Measurements from ENCODE around the gene RAG1.
A peak's percentile ranks its signal among the peaks of the same experiment; 100 is the strongest.

RAG1 gene

DNA sequence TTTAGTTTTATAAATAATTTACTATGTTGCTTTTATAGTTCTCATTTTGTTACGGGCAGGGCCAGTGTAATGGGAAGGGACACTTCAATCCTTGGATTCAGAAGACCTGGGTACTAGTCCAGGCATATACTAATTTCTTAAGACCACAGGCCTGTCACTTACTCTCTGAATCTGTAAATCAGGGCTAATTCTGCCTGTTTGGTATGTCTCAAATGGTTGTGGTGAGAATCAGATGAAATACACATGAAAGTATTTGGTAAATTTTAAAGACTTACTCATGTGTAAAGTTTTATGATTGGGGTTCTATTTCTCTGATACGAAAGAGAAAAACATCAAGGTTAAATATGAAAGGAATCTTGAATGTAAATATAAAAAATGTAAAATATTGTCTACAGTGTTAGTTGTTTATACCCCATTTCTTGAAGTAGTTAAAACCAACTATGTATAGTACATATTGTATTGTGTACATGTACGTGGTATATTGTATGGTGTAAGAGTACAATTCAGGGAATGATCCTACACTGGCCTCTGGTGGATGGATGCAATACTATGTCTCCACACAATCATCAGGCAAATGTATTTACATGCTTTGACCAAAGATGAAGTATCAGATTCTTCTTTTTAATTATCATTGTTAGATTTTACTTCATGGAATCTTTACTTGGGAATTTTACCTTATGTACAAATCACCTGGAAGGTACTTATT lies 54.8 kb downstream of the RAG1 start:
- no peak for TF ChIP-seq Cebpa-rat (IDR thresholded peaks at IDR 0.05)
- Histone ChIP-seq H3K4me1 (peaks cover 29 to 80% (median 60%) of the 10 kb centered on the region in 10 experiments), H3K9ac (peak overlapping the region in 6 of 11 experiments; percentile 28 to 75 (median 54); a peak in 8 of 22 replicates), H3K4me3 (peak overlapping the region in 2 of 10 experiments; percentile 38 to 41; a peak in 2 of 20 replicates), H3K9me3 (replicated peaks in 1 of 11) (no peaks in the 10 kb centered on the region), H3K36me3 (no peaks in the 10 kb centered on the region), H4K20me1 (no peaks in the 10 kb centered on the region), H3K4me2 (peak overlapping the region in 10 of 11 experiments; percentile 31 to 89 (median 58); a peak in 19 of 22 replicates), H3K27me3 (no peaks in the 10 kb centered on the region), H3K27ac (peak overlapping the region in 6 of 11 experiments; percentile 55 to 90 (median 67); a peak in 12 of 22 replicates)

GRCh38 chr11:36623494-36623893 lies 55.7 kb downstream of the RAG1 start:
- Histone ChIP-seq H3K9me3 (replicated peaks in 1 of 11) (no peaks in the 10 kb centered on the region), H4K20me1 (no peaks in the 10 kb centered on the region), H3K4me2 (peak overlapping the region in 7 of 11 experiments; percentile 12 to 81 (median 39); a peak in 10 of 22 replicates), H3K9ac (peak overlapping the region in 1 of 11 experiments; percentile 45; a peak in 3 of 22 replicates), H3K27me3 (no peaks in the 10 kb centered on the region), H3K4me1 (peaks cover 20 to 72% (median 51%) of the 10 kb centered on the region in 10 experiments), H3K36me3 (no peaks in the 10 kb centered on the region), H3K27ac (no peak overlapping the region; a peak in 1 of 22 replicates), H3K4me3 (no peak overlapping the region)
- no peak for TF ChIP-seq Cebpa-rat (IDR thresholded peaks at IDR 0.05)

- Histone ChIP-seq H3K4me1 (peaks cover 14 to 75% (median 41%) of the 10 kb centered on the region in 10 experiments), H3K4me2 (peak overlapping the region in 3 of 11 experiments; percentile 3 to 30 (median 6); a peak in 3 of 22 replicates), H3K9me3 (replicated peaks in 1 of 11) (no peaks in the 10 kb centered on the region), H3K27ac (no peak overlapping the region), H4K20me1 (no peaks in the 10 kb centered on the region), H3K4me3 (no peak overlapping the region), H3K27me3 (no peaks in the 10 kb centered on the region), H3K36me3 (no peaks in the 10 kb centered on the region), H3K9ac (no peak overlapping the region)
- TF ChIP-seq Cebpa-rat (IDR thresholded peaks at IDR 0.05): no peak
These were observed 59.2 kb downstream of the RAG1 start for GRCh38 chr11:36627006-36627405.

GRCh38 chr11:36627471-36627870 lies 59.7 kb downstream of the RAG1 start:
- no peaks in the 10 kb centered on the region for H3K9me3 ChIP-seq (replicated peaks in 1 of 11)
- H3K27me3 ChIP-seq: no peaks in the 10 kb centered on the region
- 0 out of 22 replicates have a peak overlapping the region, but pooled peaks of 2 of the 11 experiments have one; percentile 3 to 30 for H3K4me2 ChIP-seq
- H4K20me1 ChIP-seq: no peaks in the 10 kb centered on the region
- H3K36me3 ChIP-seq: no peaks in the 10 kb centered on the region
- no peak overlapping the region for H3K4me3 ChIP-seq
- TF ChIP-seq Cebpa-rat (IDR thresholded peaks at IDR 0.05): no peak
- H3K9ac ChIP-seq: no peak overlapping the region
- peaks cover 16 to 74% (median 38%) of the 10 kb centered on the region in 10 experiments for H3K4me1 ChIP-seq
- no peak overlapping the region for H3K27ac ChIP-seq

DNA sequence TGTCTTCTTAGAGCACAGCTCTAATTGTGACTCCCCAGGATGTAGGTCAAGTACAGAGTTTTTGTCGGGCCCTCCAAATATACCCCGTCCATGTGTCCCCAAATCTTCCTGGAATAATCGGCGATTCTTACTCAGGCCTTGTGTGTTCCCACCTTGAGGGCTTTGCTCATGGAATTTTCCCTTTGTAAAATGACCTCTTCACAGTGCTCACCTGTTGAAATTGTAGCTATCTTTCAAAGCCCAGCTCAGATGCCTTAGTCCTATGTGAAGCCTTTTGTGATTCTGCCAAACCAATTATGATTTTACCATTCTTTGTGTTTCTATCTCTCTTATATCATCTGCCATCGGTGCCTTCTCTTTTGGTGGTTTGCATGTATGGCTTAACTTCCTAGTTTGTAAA lies 60.3 kb downstream of the RAG1 start:
- Histone ChIP-seq H3K4me1 (peaks cover 16 to 68% (median 35%) of the 10 kb centered on the region in 10 experiments), H3K4me3 (no peak overlapping the region), H3K9ac (no peak overlapping the region), H3K27me3 (no peaks in the 10 kb centered on the region), H4K20me1 (no peaks in the 10 kb centered on the region), H3K36me3 (no peaks in the 10 kb centered on the region), H3K4me2 (no peak overlapping the region), H3K9me3 (replicated peaks in 1 of 11) (no peaks in the 10 kb centered on the region), H3K27ac (no peak overlapping the region)
- TF ChIP-seq Cebpa-rat (IDR thresholded peaks at IDR 0.05): no peak

DNA sequence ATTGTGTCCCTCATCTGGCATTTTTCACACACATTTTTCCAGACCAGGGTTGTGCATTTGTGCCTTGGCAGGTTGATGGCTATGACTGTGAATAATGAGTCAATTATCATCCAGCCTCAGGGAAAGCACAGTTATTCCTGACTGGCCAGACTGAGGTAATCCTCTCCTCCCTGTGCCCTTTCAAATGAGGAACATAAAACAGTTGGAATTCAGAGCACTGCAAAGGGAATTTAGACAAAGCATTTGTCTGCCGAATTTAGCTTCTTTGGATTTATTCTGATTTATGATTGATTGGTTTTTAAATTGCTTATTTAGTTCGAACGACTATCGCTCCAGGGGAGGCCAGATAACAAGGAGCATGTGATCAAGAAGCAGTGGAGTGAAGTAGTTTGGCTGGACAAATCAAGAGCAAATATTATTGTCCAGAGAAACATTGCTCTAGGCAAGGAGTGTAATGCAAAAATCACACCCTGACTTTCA lies 61.0 kb downstream of the RAG1 start:
- TF ChIP-seq Cebpa-rat (IDR thresholded peaks at IDR 0.05): no peak
- H3K4me2 ChIP-seq: no peak overlapping the region
- no peaks in the 10 kb centered on the region for H3K36me3 ChIP-seq
- no peak overlapping the region for H3K27ac ChIP-seq
- H3K4me1 ChIP-seq: peaks cover 16 to 62% (median 32%) of the 10 kb centered on the region in 10 experiments
- H3K27me3 ChIP-seq: no peaks in the 10 kb centered on the region
- peaks cover 0 to 2% (median 0%) of the 10 kb centered on the region in 11 experiments; a peak in 2 of 22 replicates for H3K9me3 ChIP-seq (replicated peaks in 1 of 11)
- H4K20me1 ChIP-seq: no peaks in the 10 kb centered on the region
- H3K4me3 ChIP-seq: no peak overlapping the region
- no peak overlapping the region for H3K9ac ChIP-seq

All from BLaER1 treated with 17β-estradiol and CSF1 and Interleukin-3, amounts not matched to agents 10 nM and 100 nM (cell line).